GM19239 (cell line): ENCODE results near the gene SEM1.
A peak's percentile ranks its signal among the peaks of the same experiment; 100 is the strongest.
"Not testable (repeated sequence)": the region's sequence is repeated elsewhere in the genome, so short reads cannot be mapped to it uniquely, and the experiment has no call there.

ENCODE experiments used
- DNase-seq: peaks from one replicate; pipeline ENCODE4 v3.0.0; 2011; ENCODE audit warnings: low spot score; ENCODE audit not compliant: insufficient read length
- FAIRE-seq: peaks from 2 replicates; lab custom pipeline; 2011; peaks lifted over from hg19 to GRCh38; lab: Jason Lieb, UNC

The SEM1 gene

GRCh38 chr7:96709381-96710228 is at the start of gene SEM1:
Gene SEM1, minus strand, starts transcription at chr7:96709846. Its CDS starts 83 bp downstream, at chr7:96709763.
- DNase-seq (peak; percentile 40), FAIRE-seq (peak; percentile 91)

GRCh38 chr7:96757880-96758279 is 48.2 kb upstream of the SEM1 start:
- DNase-seq, FAIRE-seq: not testable (repeated sequence)

GRCh38 chr7:96747418-96747940 is 37.8 kb upstream of the SEM1 start:
- FAIRE-seq (no peak), DNase-seq (no peak)

- FAIRE-seq, result no peak
Measured at GRCh38 chr7:96740130-96740529, 30.5 kb upstream of the SEM1 start.

GRCh38 chr7:96739609-96740008 is 30.0 kb upstream of the SEM1 start:
- DNase-seq (no peak), FAIRE-seq (no peak)

More at GRCh38 chr7:96740130-96740529, 30.5 kb upstream of the SEM1 start:
- no peak for DNase-seq

- FAIRE-seq (no peak), DNase-seq (no peak)
Measured at GRCh38 chr7:96739167-96739566, 29.5 kb upstream of the SEM1 start.

- DNase-seq, result no peak
- no peak for FAIRE-seq
Measured at GRCh38 chr7:96738705-96739104, 29.1 kb upstream of the SEM1 start.

- FAIRE-seq (no peak), DNase-seq (no peak)
Measured at GRCh38 chr7:96737545-96738050, 28.0 kb upstream of the SEM1 start.

GRCh38 chr7:96734343-96734742 is 24.7 kb upstream of the SEM1 start:
- FAIRE-seq, result no peak
- no peak for DNase-seq

GRCh38 chr7:96729820-96730219 is 20.2 kb upstream of the SEM1 start:
- FAIRE-seq, result no peak
- DNase-seq, result no peak

GRCh38 chr7:96728139-96728538 is 18.5 kb upstream of the SEM1 start:
- DNase-seq (no peak), FAIRE-seq (no peak)

GRCh38 chr7:96727534-96728088 is 18.0 kb upstream of the SEM1 start:
- no peak for FAIRE-seq
- DNase-seq, result no peak

GRCh38 chr7:96723622-96724021 is 14.0 kb upstream of the SEM1 start:
- no peak for FAIRE-seq
- no peak for DNase-seq

- DNase-seq, FAIRE-seq: not testable (repeated sequence)
Measured at GRCh38 chr7:96722928-96723327, 13.3 kb upstream of the SEM1 start.

- no peak for FAIRE-seq
- DNase-seq, result no peak
Measured at GRCh38 chr7:96720843-96721242, 11.2 kb upstream of the SEM1 start.

- DNase-seq, result no peak
- FAIRE-seq, result no peak
Measured at GRCh38 chr7:96719164-96719563, 9.5 kb upstream of the SEM1 start.

GRCh38 chr7:96718107-96719003 is 8.7 kb upstream of the SEM1 start:
- DNase-seq (no peak), FAIRE-seq (no peak)

- FAIRE-seq, result no peak
- DNase-seq, result no peak
Measured at GRCh38 chr7:96713037-96713436, 3.4 kb upstream of the SEM1 start.

- DNase-seq (no peak), FAIRE-seq (no peak)
Measured at GRCh38 chr7:96710544-96710943, 898 bp upstream of the SEM1 start.

GRCh38 chr7:96708872-96709271 is 774 bp downstream of the SEM1 start:
- DNase-seq, result no peak
- peak; percentile 37 for FAIRE-seq
